HEK293 (cell line): ENCODE data around the gene SPATA31C1.

Experiments used
- CTCF ChIA-PET: fragments of 350-600 bp; formaldehyde crosslinking; extraction: SDS; loops from one replicate; lab custom pipeline; 2021; ENCODE audit warnings: antibody characterized with exemption; lab: Yijun Ruan, JAX
- POLR2A ChIA-PET: fragments of 300-600 bp; formaldehyde crosslinking; extraction: SDS; loops from one replicate; lab custom pipeline; 2020; ENCODE audit warnings: antibody characterized with exemption, inconsistent platforms; lab: Yijun Ruan, JAX
- H3K27ac ChIP-seq: fragments of 200-500 bp; sonication (Bioruptor generic); 2 replicates; pipeline ENCODE4 v1.5.1; 2014; ENCODE audit warnings: low read depth, low read length, control low read depth, inconsistent platforms; ENCODE audit errors: extremely low read depth
- H3K36me3 ChIP-seq, 2 experiments: fragments of 200-500 bp in 1 of 2; sonication (Bioruptor generic) in 1 of 2; 1 replicate in 1 of 2; 2 replicates in 1 of 2; pipeline ENCODE4 v1.5.1; 2014 to 2017; ENCODE audit warnings: inconsistent platforms in 2 of 2, low read length in 2 of 2; ENCODE audit not compliant: control insufficient read depth in 2 of 2, insufficient read depth in 1 of 2
- H3K4me1 ChIP-seq: fragments of 200-500 bp; sonication (Bioruptor generic); 2 replicates; pipeline ENCODE4 v1.5.1; 2014; ENCODE audit warnings: mild to moderate bottlenecking, low read length, inconsistent platforms; ENCODE audit not compliant: control insufficient read depth, insufficient read depth
- H3K4me3 ChIP-seq: 2 replicates; pipeline ENCODE4 v1.5.1; 2011; ENCODE audit warnings: low read depth, mild to moderate bottlenecking, control low read depth, low read length, moderate library complexity
- H3K9me3 ChIP-seq: fragments of 200-500 bp; sonication (Bioruptor generic); 2 replicates; pipeline ENCODE4 v1.5.1; 2014; ENCODE audit warnings: low read depth, low read length, inconsistent platforms; ENCODE audit not compliant: control insufficient read depth, insufficient read depth
- MEIS1 ChIP-seq: sonication (generic); formaldehyde crosslinking; IDR thresholded peaks from 2 replicates; pipeline ENCODE4 v1.8.1; 2022; ENCODE audit warnings: missing genetic modification reagents, mild to moderate bottlenecking, borderline replicate concordance
- PRDM1 ChIP-seq: fragments of 450-650 bp; formaldehyde crosslinking; IDR thresholded peaks from 2 replicates; pipeline ENCODE4; 2016; ENCODE audit warnings: missing biosample characterization, missing genetic modification characterization
- REPIN1 ChIP-seq: fragments of 450-650 bp; formaldehyde crosslinking; IDR thresholded peaks from 2 replicates; pipeline ENCODE4 v1.5.1; 2017; ENCODE audit warnings: missing biosample characterization, missing genetic modification characterization, low read depth
- SP7 ChIP-seq: fragments of 450-650 bp; formaldehyde crosslinking; IDR thresholded peaks from 2 replicates; pipeline ENCODE4 v1.5.1; 2016; ENCODE audit warnings: missing biosample characterization, missing genetic modification characterization
- TCF7L2 ChIP-seq: IDR thresholded peaks from 2 replicates; pipeline ENCODE4 v1.6.1; 2011; ENCODE audit warnings: low read depth, mild to moderate bottlenecking, inconsistent platforms, low read length, moderate library complexity, borderline replicate concordance
- YY1 ChIP-seq: fragments of 450-650 bp; formaldehyde crosslinking; IDR thresholded peaks from 2 replicates; pipeline ENCODE4 v1.5.1; 2018; ENCODE audit warnings: missing biosample characterization, missing genetic modification characterization
- ZBTB7A ChIP-seq: fragments of 450-650 bp; formaldehyde crosslinking; IDR thresholded peaks from 2 replicates; pipeline ENCODE4 v1.5.1; 2016; ENCODE audit warnings: low read depth, missing biosample characterization, missing genetic modification characterization
- ZFP3 ChIP-seq: fragments of 450-650 bp; formaldehyde crosslinking; IDR thresholded peaks from 2 replicates; pipeline ENCODE4 v1.5.1; 2016; ENCODE audit warnings: low read depth, missing biosample characterization, missing genetic modification characterization
- ZNF140 ChIP-seq: fragments of 450-650 bp; formaldehyde crosslinking; IDR thresholded peaks from 2 replicates; pipeline ENCODE4 v1.5.1; 2016; ENCODE audit warnings: missing biosample characterization, missing genetic modification characterization
- ZNF19 ChIP-seq: fragments of 450-650 bp; formaldehyde crosslinking; IDR thresholded peaks from 2 replicates; pipeline ENCODE4; 2016; ENCODE audit warnings: missing biosample characterization, missing genetic modification characterization, low read depth
- ZNF214 ChIP-seq: fragments of 450-650 bp; formaldehyde crosslinking; IDR thresholded peaks from 2 replicates; pipeline ENCODE4 v1.5.1; 2017; ENCODE audit warnings: missing biosample characterization, mild to moderate bottlenecking, missing genetic modification characterization, borderline replicate concordance
- ZNF221 ChIP-seq: fragments of 450-650 bp; formaldehyde crosslinking; IDR thresholded peaks from 2 replicates; pipeline ENCODE4 v1.5.1; 2017; ENCODE audit warnings: missing biosample characterization, missing genetic modification characterization, borderline replicate concordance
- ZNF223 ChIP-seq: fragments of 450-650 bp; formaldehyde crosslinking; IDR thresholded peaks from 2 replicates; pipeline ENCODE4 v1.5.1; 2016; ENCODE audit warnings: missing biosample characterization, missing genetic modification characterization
- ZNF248 ChIP-seq: fragments of 450-650 bp; formaldehyde crosslinking; IDR thresholded peaks from 2 replicates; pipeline ENCODE4 v1.5.1; 2017; ENCODE audit warnings: missing biosample characterization, missing genetic modification characterization
- ZNF292 ChIP-seq: fragments of 450-650 bp; formaldehyde crosslinking; IDR thresholded peaks from 2 replicates; pipeline ENCODE4 v1.5.1; 2016; ENCODE audit warnings: low read depth, missing biosample characterization, missing genetic modification characterization, borderline replicate concordance
- ZNF394 ChIP-seq: fragments of 450-650 bp; formaldehyde crosslinking; IDR thresholded peaks from 2 replicates; pipeline ENCODE4 v1.5.1; 2016; ENCODE audit warnings: missing biosample characterization, missing genetic modification characterization, mild to moderate bottlenecking, moderate library complexity, borderline replicate concordance
- ZNF423 ChIP-seq: fragments of 450-650 bp; formaldehyde crosslinking; IDR thresholded peaks from 2 replicates; pipeline ENCODE4 v1.5.1; 2016; ENCODE audit warnings: missing biosample characterization, missing genetic modification characterization
- ZNF521 ChIP-seq: fragments of 450-650 bp; formaldehyde crosslinking; IDR thresholded peaks from 2 replicates; pipeline ENCODE4 v1.5.1; 2017; ENCODE audit warnings: missing biosample characterization, mild to moderate bottlenecking, missing genetic modification characterization
- ZNF596 ChIP-seq: fragments of 450-650 bp; IDR thresholded peaks from 2 replicates; pipeline ENCODE4 v1.5.0; 2018; ENCODE audit warnings: missing biosample characterization, mild to moderate bottlenecking, missing genetic modification characterization, moderate library complexity
- ZNF600 ChIP-seq: fragments of 450-650 bp; formaldehyde crosslinking; IDR thresholded peaks from 2 replicates; pipeline ENCODE4 v1.5.1; 2016; ENCODE audit warnings: missing biosample characterization, missing genetic modification characterization
- ZNF654 ChIP-seq: fragments of 450-650 bp; formaldehyde crosslinking; IDR thresholded peaks from 2 replicates; pipeline ENCODE4 v1.5.1; 2016; ENCODE audit warnings: low read depth, missing biosample characterization, missing genetic modification characterization
- ZNF658 ChIP-seq: fragments of 450-650 bp; formaldehyde crosslinking; IDR thresholded peaks from 2 replicates; pipeline ENCODE4; 2016; ENCODE audit warnings: missing biosample characterization, missing genetic modification characterization
- ZNF837 ChIP-seq: fragments of 450-650 bp; formaldehyde crosslinking; IDR thresholded peaks from 2 replicates; pipeline ENCODE4 v1.5.1; 2016; ENCODE audit warnings: missing biosample characterization, missing genetic modification characterization
- TF ChIP-seq, protein P1 (sequence below): fragments of 450-650 bp; formaldehyde crosslinking; IDR thresholded peaks from 2 replicates; pipeline ENCODE4 v1.5.1; 2016; ENCODE audit warnings: missing biosample characterization, missing genetic modification characterization
- TF ChIP-seq, protein P2 (sequence below): fragments of 450-650 bp; formaldehyde crosslinking; IDR thresholded peaks from 2 replicates; pipeline ENCODE4 v1.5.1; 2016; ENCODE audit warnings: missing biosample characterization, missing genetic modification characterization, borderline replicate concordance
- TF ChIP-seq, protein P3 (sequence below): fragments of 450-650 bp; formaldehyde crosslinking; IDR thresholded peaks from 2 replicates; pipeline ENCODE4 v1.5.1; 2016; ENCODE audit warnings: missing biosample characterization, missing genetic modification characterization

Gene SPATA31C1

DNA sequence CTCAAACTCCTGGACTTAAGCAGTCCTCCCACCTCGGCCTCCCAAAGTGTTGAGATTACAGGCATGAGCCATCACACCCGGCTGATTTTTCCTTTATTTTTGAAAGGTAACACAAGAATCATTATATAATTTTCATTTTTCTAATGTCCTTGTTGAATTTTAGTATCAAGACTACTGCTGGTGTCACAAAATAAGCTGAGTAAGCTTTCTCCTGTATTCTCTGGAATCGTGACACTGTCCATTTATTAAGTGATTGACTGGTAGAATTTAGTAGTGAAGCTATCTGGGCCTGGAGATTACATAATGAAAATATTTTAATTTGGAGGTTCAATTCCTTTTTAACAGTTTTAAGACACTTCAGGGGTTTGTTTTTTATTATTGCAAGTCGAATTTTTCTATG lies 47.1 kb downstream of the SPATA31C1 start (continued):
- TF ChIP-seq MEIS1 (CRISPR knock-in tag) = no peak

DNA sequence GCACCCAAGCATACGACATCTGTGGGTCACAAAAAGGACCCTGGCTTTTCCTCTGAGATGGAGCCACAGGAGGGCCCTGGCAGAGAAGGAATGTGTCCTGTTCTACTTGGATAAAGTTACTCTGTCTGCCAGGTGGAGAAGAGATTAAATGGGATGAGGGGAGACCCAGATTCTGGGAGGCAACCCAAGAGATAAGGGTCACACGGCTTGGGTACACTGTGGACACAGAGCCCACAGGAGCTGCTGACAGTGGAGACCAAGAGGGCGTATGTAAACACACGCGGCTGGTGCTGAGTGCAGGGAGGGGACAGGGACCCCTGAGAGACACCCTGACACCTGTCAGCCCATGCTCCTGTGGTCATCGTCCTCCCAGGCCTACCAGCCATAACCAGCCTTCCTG lies 50.4 kb downstream of the SPATA31C1 start:
- no peak for TF ChIP-seq ZNF223
- TF ChIP-seq ZNF221 (tag by site-specific recombination) = no peak
- no peak for TF ChIP-seq ZNF600
- TF ChIP-seq ZNF394 (tag by site-specific recombination) = no peak
- no peak for TF ChIP-seq ZNF521 (tag by site-specific recombination)
- TF ChIP-seq ZNF214 = no peak
- no peak for TF ChIP-seq ZNF248
- TF ChIP-seq, protein P1, sequence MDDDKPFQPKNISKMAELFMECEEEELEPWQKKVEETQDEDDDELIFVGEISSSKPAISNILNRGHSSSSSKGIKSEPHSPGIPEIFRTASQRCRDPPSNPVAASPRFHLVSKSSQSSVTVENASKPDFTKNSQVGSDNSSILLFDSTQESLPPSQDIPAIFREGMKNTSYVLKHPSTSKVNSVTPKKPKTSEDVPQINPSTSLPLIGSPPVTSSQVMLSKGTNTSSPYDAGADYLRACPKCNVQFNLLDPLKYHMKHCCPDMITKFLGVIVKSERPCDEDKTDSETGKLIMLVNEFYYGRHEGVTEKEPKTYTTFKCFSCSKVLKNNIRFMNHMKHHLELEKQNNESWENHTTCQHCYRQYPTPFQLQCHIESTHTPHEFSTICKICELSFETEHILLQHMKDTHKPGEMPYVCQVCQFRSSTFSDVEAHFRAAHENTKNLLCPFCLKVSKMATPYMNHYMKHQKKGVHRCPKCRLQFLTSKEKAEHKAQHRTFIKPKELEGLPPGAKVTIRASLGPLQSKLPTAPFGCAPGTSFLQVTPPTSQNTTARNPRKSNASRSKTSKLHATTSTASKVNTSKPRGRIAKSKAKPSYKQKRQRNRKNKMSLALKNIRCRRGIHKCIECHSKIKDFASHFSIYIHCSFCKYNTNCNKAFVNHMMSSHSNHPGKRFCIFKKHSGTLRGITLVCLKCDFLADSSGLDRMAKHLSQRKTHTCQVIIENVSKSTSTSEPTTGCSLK (tag by site-specific recombination) = no peak
- no peak for TF ChIP-seq PRDM1 (tag by site-specific recombination)
- TF ChIP-seq REPIN1 = no peak
- TF ChIP-seq ZNF140 (tag by site-specific recombination) = no peak
- no peak overlapping the region for H3K4me3 ChIP-seq
- no peak overlapping the region for H3K27ac ChIP-seq
- H3K36me3 ChIP-seq = peaks cover 0 to 46% of the 10 kb centered on the region in 2 experiments; a peak in 1 of 3 replicates
- POLR2A ChIA-PET = no interaction called here
- no peaks in the 10 kb centered on the region for H3K4me1 ChIP-seq
- CTCF ChIA-PET = interaction anchor here (0.6 to 0.7 kb wide), 2 partner anchors 38 to 54 kb away, joined by 3 to 4 read pairs; no protein-coding TSS in a partner anchor
- H3K9me3 ChIP-seq = no peaks in the 10 kb centered on the region

DNA sequence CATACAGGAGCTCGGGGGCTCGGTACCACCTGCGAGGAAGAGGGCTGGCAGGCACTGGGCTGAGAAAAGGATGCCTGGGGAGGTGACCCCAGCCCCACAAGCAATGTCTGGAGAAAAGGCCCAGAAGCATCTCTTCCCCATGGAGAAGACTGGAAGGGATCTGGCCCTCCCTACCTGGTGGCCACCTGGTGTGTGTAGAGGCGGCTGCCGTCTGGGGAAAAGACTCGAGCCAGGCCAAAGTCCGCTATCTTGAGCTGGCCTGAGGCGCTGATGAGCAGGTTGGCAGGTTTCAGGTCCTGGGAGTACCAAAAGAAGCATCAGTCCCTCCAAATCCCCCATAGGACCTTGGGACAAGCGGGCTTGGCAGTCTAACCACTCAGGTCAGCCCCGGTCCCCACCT lies 52.8 kb downstream of the SPATA31C1 start:
- no peaks in the 10 kb centered on the region; the same call in 1 of the 2 replicates for H3K4me1 ChIP-seq
- no peak for TF ChIP-seq ZFP3 (tag by site-specific recombination)
- TF ChIP-seq, protein P2, sequence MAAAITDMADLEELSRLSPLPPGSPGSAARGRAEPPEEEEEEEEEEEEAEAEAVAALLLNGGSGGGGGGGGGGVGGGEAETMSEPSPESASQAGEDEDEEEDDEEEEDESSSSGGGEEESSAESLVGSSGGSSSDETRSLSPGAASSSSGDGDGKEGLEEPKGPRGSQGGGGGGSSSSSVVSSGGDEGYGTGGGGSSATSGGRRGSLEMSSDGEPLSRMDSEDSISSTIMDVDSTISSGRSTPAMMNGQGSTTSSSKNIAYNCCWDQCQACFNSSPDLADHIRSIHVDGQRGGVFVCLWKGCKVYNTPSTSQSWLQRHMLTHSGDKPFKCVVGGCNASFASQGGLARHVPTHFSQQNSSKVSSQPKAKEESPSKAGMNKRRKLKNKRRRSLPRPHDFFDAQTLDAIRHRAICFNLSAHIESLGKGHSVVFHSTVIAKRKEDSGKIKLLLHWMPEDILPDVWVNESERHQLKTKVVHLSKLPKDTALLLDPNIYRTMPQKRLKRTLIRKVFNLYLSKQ (tag by site-specific recombination) = no peak
- TF ChIP-seq ZNF596 (tag by site-specific recombination) = no peak
- no peak for TF ChIP-seq ZNF654 (tag by site-specific recombination)
- TF ChIP-seq ZNF292 = no peak
- no peak for TF ChIP-seq ZNF837 (tag by site-specific recombination)
- TF ChIP-seq TCF7L2 = no peak
- no peak for TF ChIP-seq SP7
- no peak for TF ChIP-seq ZBTB7A (tag by site-specific recombination)
- no peak for TF ChIP-seq YY1 (tag by site-specific recombination)
- no peak for TF ChIP-seq ZNF658 (tag by site-specific recombination)
- TF ChIP-seq, protein P3, sequence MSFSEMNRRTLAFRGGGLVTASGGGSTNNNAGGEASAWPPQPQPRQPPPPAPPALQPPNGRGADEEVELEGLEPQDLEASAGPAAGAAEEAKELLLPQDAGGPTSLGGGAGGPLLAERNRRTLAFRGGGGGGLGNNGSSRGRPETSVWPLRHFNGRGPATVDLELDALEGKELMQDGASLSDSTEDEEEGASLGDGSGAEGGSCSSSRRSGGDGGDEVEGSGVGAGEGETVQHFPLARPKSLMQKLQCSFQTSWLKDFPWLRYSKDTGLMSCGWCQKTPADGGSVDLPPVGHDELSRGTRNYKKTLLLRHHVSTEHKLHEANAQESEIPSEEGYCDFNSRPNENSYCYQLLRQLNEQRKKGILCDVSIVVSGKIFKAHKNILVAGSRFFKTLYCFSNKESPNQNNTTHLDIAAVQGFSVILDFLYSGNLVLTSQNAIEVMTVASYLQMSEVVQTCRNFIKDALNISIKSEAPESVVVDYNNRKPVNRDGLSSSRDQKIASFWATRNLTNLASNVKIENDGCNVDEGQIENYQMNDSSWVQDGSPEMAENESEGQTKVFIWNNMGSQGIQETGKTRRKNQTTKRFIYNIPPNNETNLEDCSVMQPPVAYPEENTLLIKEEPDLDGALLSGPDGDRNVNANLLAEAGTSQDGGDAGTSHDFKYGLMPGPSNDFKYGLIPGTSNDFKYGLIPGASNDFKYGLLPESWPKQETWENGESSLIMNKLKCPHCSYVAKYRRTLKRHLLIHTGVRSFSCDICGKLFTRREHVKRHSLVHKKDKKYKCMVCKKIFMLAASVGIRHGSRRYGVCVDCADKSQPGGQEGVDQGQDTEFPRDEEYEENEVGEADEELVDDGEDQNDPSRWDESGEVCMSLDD (tag by site-specific recombination) = no peak
- no peak for TF ChIP-seq ZNF19 (tag by site-specific recombination)
- no peak for TF ChIP-seq ZNF423 (tag by site-specific recombination)
- H3K4me3 ChIP-seq = no peak overlapping the region
- no peaks in the 10 kb centered on the region for H3K9me3 ChIP-seq
- ChIA-PET POLR2A (no interaction called here), CTCF (no interaction called here)
- peaks cover 0 to 46% of the 10 kb centered on the region in 2 experiments; a peak in 1 of 3 replicates for H3K36me3 ChIP-seq
- H3K27ac ChIP-seq = no peak overlapping the region
